GM12878 (cell line): Measurements from ENCODE around the gene COL13A1. TPM values are rescaled to one million over a fixed set of nuclear protein-coding genes. Genes with fewer than 3 reads are reported as not detected.

Source experiments
- ATAC-seq: fragments of 200-7000 bp; cut with Tn5 transposase; 3 replicates; pipeline ENCODE4 v1.9.1; 2020; ENCODE audit warnings: mild to moderate bottlenecking, moderate library complexity
- BruUV-seq: library from RNA; stranded (reverse); fragments of 400-500 nt; replicated peaks from 2 replicates; lab custom pipeline; 2021; lab: Mats Ljungman, UMichigan
- CTCF ChIA-PET: fragments of 300-600 bp; sonication (Branson Sonifier 250); formaldehyde crosslinking; extraction: SDS; loops from one replicate; lab custom pipeline; 2021; ENCODE audit warnings: inconsistent platforms; lab: Yijun Ruan, JAX
- POLR2A ChIA-PET: fragments of 350-600 bp; formaldehyde crosslinking; extraction: SDS; loops from one replicate; lab custom pipeline; 2021; ENCODE audit warnings: inconsistent platforms; lab: Charles Lee
- RAD21 ChIA-PET: fragments of 300-600 bp; sonication (Branson Sonifier 250); formaldehyde crosslinking; loops from one replicate; lab custom pipeline; 2023; ENCODE audit warnings: antibody characterized with exemption; ENCODE audit not compliant: unreplicated experiment; lab: Charles Lee
- SMC1A ChIA-PET: fragments of 300-600 bp; sonication (Branson Sonifier 250); formaldehyde crosslinking; loops from one replicate; lab custom pipeline; 2023; ENCODE audit not compliant: unreplicated experiment, uncharacterized antibody; lab: Charles Lee
- DNase-seq: peaks from one replicate; pipeline ENCODE4 v3.0.0-alpha.2; 2011; ENCODE audit warnings: low read depth, low spot score
- FAIRE-seq: peaks from 3 replicates; lab custom pipeline; 2011; peaks lifted over from hg19 to GRCh38; lab: Jason Lieb, UNC
- H2AFZ ChIP-seq: 2 replicates; pipeline ENCODE4 v1.6.0; 2011; ENCODE audit warnings: low read depth, low read length, control low read depth; ENCODE audit not compliant: control insufficient read depth
- H3K27ac ChIP-seq: 2 replicates; pipeline ENCODE4 v1.5.1; 2011; ENCODE audit warnings: control low read depth; ENCODE audit not compliant: control insufficient read depth, insufficient read depth
- H3K27me3 ChIP-seq, 2 experiments: replicated peaks in 1 of 2; 2 replicates each; pipeline versions ENCODE4 v1.6.0 to v1.6.1; 2011; ENCODE audit warnings: low read length in 1 of 2; ENCODE audit not compliant: control insufficient read depth in 2 of 2, insufficient read depth in 2 of 2
- H3K36me3 ChIP-seq, 2 experiments: 2 replicates each; pipeline ENCODE4 v1.5.1; 2011; ENCODE audit warnings: low read length in 1 of 2; ENCODE audit not compliant: control insufficient read depth in 2 of 2, insufficient read depth in 2 of 2
- H3K4me1 ChIP-seq: 2 replicates; pipeline ENCODE4 v1.6.1; 2011; ENCODE audit warnings: mild to moderate bottlenecking, low read length, moderate library complexity, mixed read lengths; ENCODE audit not compliant: control insufficient read depth, insufficient read depth
- H3K4me2 ChIP-seq: 2 replicates; pipeline ENCODE4 v1.6.0; 2011; ENCODE audit warnings: control low read depth; ENCODE audit not compliant: control insufficient read depth, insufficient read depth
- H3K4me3 ChIP-seq: fragments of 200-600 bp; sonication (generic); 2 replicates; pipeline ENCODE4 v1.5.1; 2016
- H3K79me2 ChIP-seq: 2 replicates; pipeline ENCODE4 v1.6.0; 2011; ENCODE audit warnings: low read length; ENCODE audit not compliant: control insufficient read depth, insufficient read depth
- H3K9ac ChIP-seq: 2 replicates; pipeline ENCODE4 v1.8.0; 2011; ENCODE audit warnings: low read length, control low read depth, mixed read lengths; ENCODE audit not compliant: control insufficient read depth, insufficient read depth
- H3K9me3 ChIP-seq: replicated peaks from 3 replicates; pipeline ENCODE4 v1.5.1; 2011; ENCODE audit warnings: mild to moderate bottlenecking, low read length; ENCODE audit not compliant: control insufficient read depth, insufficient read depth
- H4K20me1 ChIP-seq: 2 replicates; pipeline ENCODE4 v1.6.0; 2011; ENCODE audit not compliant: control insufficient read depth, insufficient read depth
- CREB1 ChIP-seq: IDR thresholded peaks from 2 replicates; pipeline ENCODE4 v1.6.1; 2012; ENCODE audit warnings: low read depth, mild to moderate bottlenecking, inconsistent platforms
- ETV6 ChIP-seq, 2 experiments: fragments of 450-650 bp in 1 of 2; IDR thresholded peaks in 1 of 2; conservative IDR thresholded peaks in 1 of 2; 2 replicates each; pipeline ENCODE4 v1.6.1; 2014; ENCODE audit warnings: antibody characterized with exemption in 1 of 2, borderline replicate concordance in 1 of 2, low read depth in 1 of 2, mild to moderate bottlenecking in 1 of 2, moderate library complexity in 1 of 2
- HCFC1 ChIP-seq: fragments of 150-350 bp; IDR thresholded peaks from 2 replicates; pipeline ENCODE4 v1.6.1; 2014; ENCODE audit warnings: low read length
- IKZF1 ChIP-seq: fragments of 450-650 bp; conservative IDR thresholded peaks from 2 replicates; pipeline ENCODE4 v1.6.1; 2017; ENCODE audit warnings: antibody characterized with exemption, mild to moderate bottlenecking
- NFIC ChIP-seq: IDR thresholded peaks from 2 replicates; pipeline ENCODE4 v1.6.1; 2012; ENCODE audit warnings: low read depth, mild to moderate bottlenecking, inconsistent platforms, low read length, moderate library complexity
- NFYB ChIP-seq: IDR thresholded peaks from 2 replicates; pipeline ENCODE4 v1.6.1; 2011; ENCODE audit warnings: low read depth, mild to moderate bottlenecking, low read length, improper control_type of control experiment, moderate library complexity; ENCODE audit not compliant: insufficient read depth
- RBBP5 ChIP-seq: fragments of 200-600 bp; sonication (generic); conservative IDR thresholded peaks from 2 replicates; pipeline ENCODE4 v1.6.1; 2016
- RFX5 ChIP-seq: IDR thresholded peaks from 2 replicates; pipeline ENCODE4 v1.6.1; 2011; ENCODE audit warnings: low read depth, low read length, improper control_type of control experiment
- SPI1 ChIP-seq: IDR thresholded peaks from 2 replicates; pipeline ENCODE4 v1.6.1; 2011; ENCODE audit warnings: low read depth, mild to moderate bottlenecking, low read length, moderate library complexity, borderline replicate concordance; ENCODE audit not compliant: insufficient read depth
- TAF1 ChIP-seq: IDR thresholded peaks from 2 replicates; pipeline ENCODE4 v1.6.1; 2011; ENCODE audit warnings: mild to moderate bottlenecking, low read depth, low read length, borderline replicate concordance
- WGBS: methylation state at CpG from one replicate; pipeline ENCODE4 v1.1.6; 2016; ENCODE audit warnings: low lambda C conversion rate; ENCODE audit not compliant: insufficient replicate concordance, insufficient coverage; ENCODE audit errors: missing lambda C conversion rate; 5-methylcytosine and 5-hydroxymethylcytosine counted together
- in situ Hi-C: fragments of 300-500 bp; cut with MboI; formaldehyde crosslinking; loops from 9 replicates; pipeline ENCODE4 v1.14.3; 2018; ENCODE audit warnings: mixed read lengths
- intact Hi-C: fragments of 100-400 bp; cut with micrococcal nuclease; formaldehyde crosslinking; loops from one replicate; pipeline ENCODE4 v1.14.2; 2022; ENCODE audit not compliant: unreplicated experiment
- polyA plus RNA-seq, 11 experiments: library from polyadenylated mRNA; depleted of rRNA in 4 of 11; unstranded in 6 of 11; stranded (reverse) in 5 of 11; fragments of >200 nt; fragmentation: Nextera tagmentation in 4 of 11; fragmentation: Illumina TruSeq in 1 of 11; extraction: Ambion mirVana in 4 of 11; extraction: Trizol in 1 of 11; gene quantifications; 1 replicate in 1 of 11; 2 replicates in 10 of 11; pipeline versions ENCODE4 v1.2.1 to v1.2.3, GENCODE V29; 2011 to 2016; ENCODE audit warnings: inconsistent platforms in 2 of 11, missing spikeins in 2 of 11, low read depth in 1 of 11
- total RNA-seq, 4 experiments: library from RNA; depleted of rRNA in 3 of 4; stranded (reverse); fragments of >200 nt in 3 of 4; fragmentation: Illumina TruSeq in 1 of 4; extraction: Trizol in 1 of 4; gene quantifications; 2 replicates each; pipeline versions ENCODE4 v1.2.1 to v1.2.3, GENCODE V29; 2013 to 2021
- TF ChIP-seq, protein P1 (sequence below): fragments of 450-650 bp; IDR thresholded peaks from 2 replicates; pipeline ENCODE4 v1.6.1; 2017; ENCODE audit warnings: mild to moderate bottlenecking, low read depth, inconsistent platforms; ENCODE audit not compliant: poor library complexity, severe bottlenecking
- TF ChIP-seq, protein P2 (sequence below): IDR thresholded peaks from 2 replicates; pipeline ENCODE4 v1.6.1; 2012; ENCODE audit warnings: low read length, inconsistent platforms
- TF ChIP-seq, protein P3 (sequence below): IDR thresholded peaks from 2 replicates; pipeline ENCODE4 v1.6.1; 2012; ENCODE audit warnings: low read depth, low read length, improper control_type of control experiment
- TF ChIP-seq, protein P4 (sequence below), 3 experiments: IDR thresholded peaks in 2 of 3; conservative IDR thresholded peaks in 1 of 3; 2 replicates each; pipeline ENCODE4 v1.5.1; 2011; ENCODE audit warnings: low read depth in 3 of 3, low read length in 3 of 3, mild to moderate bottlenecking in 3 of 3, control low read depth in 2 of 3, moderate library complexity in 2 of 3, inconsistent platforms in 1 of 3, mixed read lengths in 1 of 3; ENCODE audit not compliant: control insufficient read depth in 2 of 3, insufficient read depth in 1 of 3; ENCODE audit errors: extremely low read depth in 1 of 3

COL13A1 gene
- total and polyA plus RNA-seq, 10 of the 15 experiments (the other 5 are each of a cell fraction or from before 2014, with no cell fraction given) = 0.03 to 0.15 (median 0.05) TPM; not detected in 7

DNA sequence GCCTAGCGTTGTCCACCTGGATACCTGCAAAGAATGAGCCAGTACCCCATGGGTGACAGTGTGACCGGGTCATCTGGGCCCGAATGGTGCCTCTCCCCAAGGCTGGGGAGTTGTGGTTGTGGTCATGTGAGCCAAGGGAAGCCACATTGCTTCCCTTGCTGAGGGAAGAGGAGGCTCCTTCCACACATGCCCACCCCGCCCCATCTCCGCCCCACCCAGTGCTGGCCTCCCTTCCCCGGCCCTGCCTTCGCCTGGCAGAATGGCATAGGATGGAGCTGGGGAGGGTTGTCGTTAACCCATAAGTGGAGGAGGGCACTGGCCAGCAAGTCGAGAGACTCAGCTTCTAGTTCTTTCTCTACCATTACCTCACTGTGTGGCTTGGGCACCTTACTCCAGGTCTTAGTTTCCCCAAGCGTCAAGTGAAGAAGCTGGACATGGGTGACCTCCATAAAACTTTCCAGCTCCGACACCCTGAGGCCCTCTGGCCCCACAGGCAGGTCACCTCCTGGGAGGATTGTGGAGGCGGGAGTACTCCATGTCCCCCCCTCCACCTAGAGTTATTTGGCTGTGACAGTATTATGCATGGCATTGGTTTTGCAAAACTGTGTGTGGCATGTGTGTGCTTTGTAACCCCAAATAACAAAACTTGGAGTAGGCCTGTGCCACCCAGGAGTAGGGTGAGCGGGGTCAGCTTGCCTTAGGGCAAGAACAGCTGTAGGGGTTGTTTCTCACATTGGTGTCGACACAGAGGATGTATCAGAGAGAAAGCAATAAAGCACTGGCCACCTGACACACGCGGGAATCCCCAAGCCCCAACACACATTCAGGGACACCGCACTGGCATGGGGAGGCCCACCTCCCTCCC lies 160.4 kb downstream of the COL13A1 start:
- in situ Hi-C loops = no loop called here
- BruUV-seq = no TSS peak
- Histone ChIP-seq H3K27ac (no peak overlapping the region), H2AFZ (no peak overlapping the region), H3K4me2 (no peak overlapping the region), H3K9ac (no peak overlapping the region), H3K4me1 (no peaks in the 10 kb centered on the region), H3K4me3 (no peak overlapping the region), H3K79me2 (no peaks in the 10 kb centered on the region), H3K36me3 (no peaks in the 10 kb centered on the region), H3K9me3 (no peaks in the 10 kb centered on the region), H4K20me1 (no peaks in the 10 kb centered on the region), H3K27me3 (peaks cover 2 to 4% of the 10 kb centered on the region in 2 experiments; a peak in 3 of 4 replicates)
- ChIA-PET RAD21 (no interaction called here), SMC1A (no interaction called here), CTCF (interaction anchor here (0.7 to 6.2 kb wide), 3 partner anchors 10 to 24 kb away, joined by 3 to 100 read pairs (median 3); no protein-coding TSS in a partner anchor), POLR2A (interaction anchor here (0.5 kb wide), 1 partner anchor 320 kb away, joined by 3 read pairs; no protein-coding TSS in a partner anchor)
- no peak for ATAC-seq
- no peak for FAIRE-seq
- TF ChIP-seq TAF1 (no peak), SPI1 (no peak), RBBP5 (no peak), IKZF1 (no peak), NFYB (no peak), ETV6 (conservative IDR thresholded peaks at IDR 0.05 in 1 of 2, IDR thresholded peaks at IDR 0.05 in 1 of 2; ENCODE audit: borderline replicate concordance in 1 of 2, low read depth in 1 of 2) (no peak), CREB1 (no peak), RFX5 (no peak), HCFC1 (no peak), NFIC (no peak)
- TF ChIP-seq, protein P1, sequence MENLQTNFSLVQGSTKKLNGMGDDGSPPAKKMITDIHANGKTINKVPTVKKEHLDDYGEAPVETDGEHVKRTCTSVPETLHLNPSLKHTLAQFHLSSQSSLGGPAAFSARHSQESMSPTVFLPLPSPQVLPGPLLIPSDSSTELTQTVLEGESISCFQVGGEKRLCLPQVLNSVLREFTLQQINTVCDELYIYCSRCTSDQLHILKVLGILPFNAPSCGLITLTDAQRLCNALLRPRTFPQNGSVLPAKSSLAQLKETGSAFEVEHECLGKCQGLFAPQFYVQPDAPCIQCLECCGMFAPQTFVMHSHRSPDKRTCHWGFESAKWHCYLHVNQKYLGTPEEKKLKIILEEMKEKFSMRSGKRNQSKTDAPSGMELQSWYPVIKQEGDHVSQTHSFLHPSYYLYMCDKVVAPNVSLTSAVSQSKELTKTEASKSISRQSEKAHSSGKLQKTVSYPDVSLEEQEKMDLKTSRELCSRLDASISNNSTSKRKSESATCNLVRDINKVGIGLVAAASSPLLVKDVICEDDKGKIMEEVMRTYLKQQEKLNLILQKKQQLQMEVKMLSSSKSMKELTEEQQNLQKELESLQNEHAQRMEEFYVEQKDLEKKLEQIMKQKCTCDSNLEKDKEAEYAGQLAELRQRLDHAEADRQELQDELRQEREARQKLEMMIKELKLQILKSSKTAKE = no peak
- TF ChIP-seq, protein P2, sequence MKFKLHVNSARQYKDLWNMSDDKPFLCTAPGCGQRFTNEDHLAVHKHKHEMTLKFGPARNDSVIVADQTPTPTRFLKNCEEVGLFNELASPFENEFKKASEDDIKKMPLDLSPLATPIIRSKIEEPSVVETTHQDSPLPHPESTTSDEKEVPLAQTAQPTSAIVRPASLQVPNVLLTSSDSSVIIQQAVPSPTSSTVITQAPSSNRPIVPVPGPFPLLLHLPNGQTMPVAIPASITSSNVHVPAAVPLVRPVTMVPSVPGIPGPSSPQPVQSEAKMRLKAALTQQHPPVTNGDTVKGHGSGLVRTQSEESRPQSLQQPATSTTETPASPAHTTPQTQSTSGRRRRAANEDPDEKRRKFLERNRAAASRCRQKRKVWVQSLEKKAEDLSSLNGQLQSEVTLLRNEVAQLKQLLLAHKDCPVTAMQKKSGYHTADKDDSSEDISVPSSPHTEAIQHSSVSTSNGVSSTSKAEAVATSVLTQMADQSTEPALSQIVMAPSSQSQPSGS = no peak
- TF ChIP-seq, protein P3, sequence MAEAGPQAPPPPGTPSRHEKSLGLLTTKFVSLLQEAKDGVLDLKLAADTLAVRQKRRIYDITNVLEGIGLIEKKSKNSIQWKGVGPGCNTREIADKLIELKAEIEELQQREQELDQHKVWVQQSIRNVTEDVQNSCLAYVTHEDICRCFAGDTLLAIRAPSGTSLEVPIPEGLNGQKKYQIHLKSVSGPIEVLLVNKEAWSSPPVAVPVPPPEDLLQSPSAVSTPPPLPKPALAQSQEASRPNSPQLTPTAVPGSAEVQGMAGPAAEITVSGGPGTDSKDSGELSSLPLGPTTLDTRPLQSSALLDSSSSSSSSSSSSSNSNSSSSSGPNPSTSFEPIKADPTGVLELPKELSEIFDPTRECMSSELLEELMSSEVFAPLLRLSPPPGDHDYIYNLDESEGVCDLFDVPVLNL = no peak
- TF ChIP-seq, protein P4, sequence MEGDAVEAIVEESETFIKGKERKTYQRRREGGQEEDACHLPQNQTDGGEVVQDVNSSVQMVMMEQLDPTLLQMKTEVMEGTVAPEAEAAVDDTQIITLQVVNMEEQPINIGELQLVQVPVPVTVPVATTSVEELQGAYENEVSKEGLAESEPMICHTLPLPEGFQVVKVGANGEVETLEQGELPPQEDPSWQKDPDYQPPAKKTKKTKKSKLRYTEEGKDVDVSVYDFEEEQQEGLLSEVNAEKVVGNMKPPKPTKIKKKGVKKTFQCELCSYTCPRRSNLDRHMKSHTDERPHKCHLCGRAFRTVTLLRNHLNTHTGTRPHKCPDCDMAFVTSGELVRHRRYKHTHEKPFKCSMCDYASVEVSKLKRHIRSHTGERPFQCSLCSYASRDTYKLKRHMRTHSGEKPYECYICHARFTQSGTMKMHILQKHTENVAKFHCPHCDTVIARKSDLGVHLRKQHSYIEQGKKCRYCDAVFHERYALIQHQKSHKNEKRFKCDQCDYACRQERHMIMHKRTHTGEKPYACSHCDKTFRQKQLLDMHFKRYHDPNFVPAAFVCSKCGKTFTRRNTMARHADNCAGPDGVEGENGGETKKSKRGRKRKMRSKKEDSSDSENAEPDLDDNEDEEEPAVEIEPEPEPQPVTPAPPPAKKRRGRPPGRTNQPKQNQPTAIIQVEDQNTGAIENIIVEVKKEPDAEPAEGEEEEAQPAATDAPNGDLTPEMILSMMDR (IDR thresholded peaks at IDR 0.05 in 2 of 3, conservative IDR thresholded peaks at IDR 0.05 in 1 of 3; ENCODE audit: control insufficient read depth in 2 of 3, extremely low read depth in 1 of 3, insufficient read depth in 1 of 3, low read depth in 3 of 3, low read length in 3 of 3) = no peak
- intact Hi-C loops = no loop called here
- DNase-seq = no peak
- 43% methylated on average over 17 of the region's 17 CpGs for WGBS
